ENCODE results near the gene PCDHGA11. TPM values are rescaled to one million over a fixed set of nuclear protein-coding genes. Genes with fewer than 3 reads are reported as not detected.

The PCDHGA11 gene
- total and polyA plus RNA-seq, 9 of the 15 experiments (the other 6 are each of a cell fraction or from before 2014, with no cell fraction given), result 0.04 to 0.07 (median 0.04) TPM; not detected in 4

DNA sequence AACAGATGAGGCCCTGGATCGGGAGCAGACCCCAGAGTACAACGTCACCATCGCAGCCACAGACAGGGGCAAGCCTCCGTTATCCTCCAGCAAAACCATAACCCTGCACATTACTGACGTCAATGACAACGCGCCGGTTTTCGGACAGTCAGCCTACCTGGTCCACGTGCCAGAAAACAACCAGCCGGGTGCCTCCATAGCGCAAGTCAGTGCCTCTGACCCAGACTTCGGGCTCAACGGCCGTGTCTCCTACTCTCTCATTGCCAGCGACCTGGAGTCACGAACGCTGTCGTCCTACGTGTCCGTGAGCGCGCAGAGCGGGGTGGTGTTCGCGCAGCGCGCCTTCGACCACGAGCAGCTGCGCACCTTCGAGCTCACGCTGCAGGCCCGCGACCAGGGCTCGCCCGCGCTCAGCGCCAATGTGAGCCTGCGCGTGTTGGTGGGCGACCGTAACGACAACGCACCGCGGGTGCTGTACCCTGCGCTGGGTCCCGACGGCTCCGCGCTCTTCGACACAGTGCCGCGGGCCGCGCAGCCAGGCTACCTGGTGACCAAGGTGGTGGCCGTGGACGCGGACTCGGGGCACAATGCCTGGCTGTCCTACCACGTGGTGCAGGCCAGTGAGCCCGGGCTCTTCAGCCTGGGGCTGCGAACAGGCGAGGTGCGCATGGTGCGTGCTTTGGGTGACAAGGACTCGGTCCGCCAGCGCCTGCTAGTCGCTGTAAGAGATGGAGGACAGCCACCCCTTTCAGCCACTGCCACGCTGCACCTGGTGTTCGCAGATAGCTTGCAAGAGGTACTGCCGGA lies 1.6 kb upstream of the PCDHGA11 start:
- Histone ChIP-seq H3K9me3 (replicated peaks; ENCODE audit: control insufficient read depth, insufficient read depth, low read depth, low read length) (0 out of 2 replicates have a peak, but pooled peaks cover 1% of the 10 kb centered on the region), H3K27me3 (ENCODE audit: control insufficient read depth in 2 of 2, insufficient read depth in 2 of 2, low read length in 2 of 2) (peaks cover 3 to 45% of the 10 kb centered on the region in 2 experiments; a peak in 3 of 5 replicates), H2AFZ (ENCODE audit: low read depth, low read length) (no peak overlapping the region), H3K4me3 (no peak overlapping the region), H3K4me2 (ENCODE audit: insufficient read depth, low read length) (no peak overlapping the region), H3K27ac (ENCODE audit: extremely low read depth, low read depth, low read length) (no peak overlapping the region), H3K9me1 (ENCODE audit: control insufficient read depth, insufficient read depth, low read length) (no peaks in the 10 kb centered on the region), H4K20me1 (replicated peaks; ENCODE audit: control insufficient read depth, insufficient read depth, low read length) (no peaks in the 10 kb centered on the region), H3K9ac (ENCODE audit: insufficient read depth in 1 of 2, low read depth in 2 of 2, low read length in 2 of 2) (no peak overlapping the region), H3K36me3 (ENCODE audit: control insufficient read depth, insufficient read depth, low read length) (no peaks in the 10 kb centered on the region), H3K4me1 (replicated peaks in 1 of 2; ENCODE audit: control insufficient read depth in 2 of 2, insufficient read depth in 2 of 2, low read length in 2 of 2) (peaks cover 0 to 30% of the 10 kb centered on the region in 2 experiments; a peak in 2 of 5 replicates), H3K79me2 (ENCODE audit: control insufficient read depth, insufficient read depth, low read length) (no peaks in the 10 kb centered on the region)
- ChIA-PET POLR2A (no interaction called here), CTCF (ENCODE audit: low intra/inter-chr PET ratio) (interaction anchor here (2.0 kb wide), 1 partner anchor 105 kb away, joined by 6 read pairs; no protein-coding TSS in a partner anchor)
- ATAC-seq (no peak), FAIRE-seq (no peak), DNase-seq (ENCODE audit: extremely low read depth in 1 of 4, low spot score in 3 of 4) (no peak)
- TF ChIP-seq ZNF184 (CRISPR knock-in tag; IDR thresholded peaks at IDR 0.05) (0 out of 2 replicates have a peak, but pooled peaks have one; percentile 11), ZNF79 (CRISPR knock-in tag; IDR thresholded peaks at IDR 0.05; ENCODE audit: low read depth) (no peak), HDAC1 (IDR thresholded peaks at IDR 0.05) (no peak), TBL1XR1 (IDR thresholded peaks at IDR 0.05; ENCODE audit: low read length in 2 of 2) (no peak), MXI1 (IDR thresholded peaks at IDR 0.05; ENCODE audit: low read depth, low read length) (no peak), SAFB2 (IDR thresholded peaks at IDR 0.05; ENCODE audit: borderline replicate concordance, low read depth, low read length, severe bottlenecking) (no peak), ZNF133 (CRISPR knock-in tag; IDR thresholded peaks at IDR 0.05) (no peak), ZBTB33 (CRISPR knock-in tag; IDR thresholded peaks at IDR 0.05) (0 out of 2 replicates have a peak, but pooled peaks have one; percentile 8), KLF13 (tag; IDR thresholded peaks at IDR 0.05; ENCODE audit: borderline replicate concordance, low read depth) (no peak), CCAR2 (IDR thresholded peaks at IDR 0.05; ENCODE audit: low read depth, low read length) (no peak), GTF2A2 (tag; IDR thresholded peaks at IDR 0.05) (no peak), ZC3H4 (CRISPR knock-in tag; IDR thresholded peaks at IDR 0.05; ENCODE audit: borderline replicate concordance) (no peak), NELFE (IDR thresholded peaks at IDR 0.05; ENCODE audit: insufficient read depth, insufficient read length) (no peak)
- TF ChIP-seq, protein P1, sequence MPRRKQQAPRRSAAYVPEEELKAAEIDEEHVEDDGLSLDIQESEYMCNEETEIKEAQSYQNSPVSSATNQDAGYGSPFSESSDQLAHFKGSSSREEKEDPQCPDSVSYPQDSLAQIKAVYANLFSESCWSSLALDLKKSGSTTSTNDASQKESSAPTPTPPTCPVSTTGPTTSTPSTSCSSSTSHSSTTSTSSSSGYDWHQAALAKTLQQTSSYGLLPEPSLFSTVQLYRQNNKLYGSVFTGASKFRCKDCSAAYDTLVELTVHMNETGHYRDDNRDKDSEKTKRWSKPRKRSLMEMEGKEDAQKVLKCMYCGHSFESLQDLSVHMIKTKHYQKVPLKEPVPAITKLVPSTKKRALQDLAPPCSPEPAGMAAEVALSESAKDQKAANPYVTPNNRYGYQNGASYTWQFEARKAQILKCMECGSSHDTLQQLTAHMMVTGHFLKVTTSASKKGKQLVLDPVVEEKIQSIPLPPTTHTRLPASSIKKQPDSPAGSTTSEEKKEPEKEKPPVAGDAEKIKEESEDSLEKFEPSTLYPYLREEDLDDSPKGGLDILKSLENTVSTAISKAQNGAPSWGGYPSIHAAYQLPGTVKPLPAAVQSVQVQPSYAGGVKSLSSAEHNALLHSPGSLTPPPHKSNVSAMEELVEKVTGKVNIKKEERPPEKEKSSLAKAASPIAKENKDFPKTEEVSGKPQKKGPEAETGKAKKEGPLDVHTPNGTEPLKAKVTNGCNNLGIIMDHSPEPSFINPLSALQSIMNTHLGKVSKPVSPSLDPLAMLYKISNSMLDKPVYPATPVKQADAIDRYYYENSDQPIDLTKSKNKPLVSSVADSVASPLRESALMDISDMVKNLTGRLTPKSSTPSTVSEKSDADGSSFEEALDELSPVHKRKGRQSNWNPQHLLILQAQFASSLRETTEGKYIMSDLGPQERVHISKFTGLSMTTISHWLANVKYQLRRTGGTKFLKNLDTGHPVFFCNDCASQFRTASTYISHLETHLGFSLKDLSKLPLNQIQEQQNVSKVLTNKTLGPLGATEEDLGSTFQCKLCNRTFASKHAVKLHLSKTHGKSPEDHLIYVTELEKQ (CRISPR knock-in tag; IDR thresholded peaks at IDR 0.05), result no peak
- no TSS peak for BruUV-seq (replicated peaks)
- 49% methylated on average over 52 of the region's 74 CpGs for WGBS (ENCODE audit: insufficient coverage, low coverage, missing lambda C conversion rate)
- intact Hi-C loops (cut with micrococcal nuclease), result no loop called here
- in situ Hi-C loops (cut with MboI), result no loop called here
